H1 (cell line): ENCODE results near the gene ZBTB20.
"Not testable (repeated sequence)": the region's sequence is repeated elsewhere in the genome, so short reads cannot be mapped to it uniquely, and the experiment has no call there.

Experiments
- ATF3 ChIP-seq: IDR thresholded peaks from 2 replicates; pipeline ENCODE4 v1.6.1; 2011; ENCODE audit warnings: low read depth, mild to moderate bottlenecking, low read length; ENCODE audit not compliant: insufficient read depth
- CEBPB ChIP-seq: IDR thresholded peaks from 2 replicates; pipeline ENCODE4 v1.6.1; 2012; ENCODE audit warnings: low read depth, low read length
- CTCF ChIP-seq, 3 experiments: IDR thresholded peaks; 1 replicate in 2 of 3; 2 replicates in 1 of 3; pipeline versions ENCODE4 v1.5.1 to v1.6.1; 2011; ENCODE audit warnings: low read length in 3 of 3, mild to moderate bottlenecking in 3 of 3, inconsistent platforms in 2 of 3, low read depth in 1 of 3, moderate library complexity in 1 of 3; ENCODE audit not compliant: insufficient read depth in 1 of 3; ENCODE audit errors: control extremely low read depth in 1 of 3
- EZH2 ChIP-seq: fragments of 200-600 bp; sonication (generic); IDR thresholded peaks from 2 replicates; pipeline ENCODE4 v1.7.1; 2012; ENCODE audit warnings: low read depth, mild to moderate bottlenecking, moderate library complexity, low read length, inconsistent platforms; ENCODE audit not compliant: severe bottlenecking
- HDAC2 ChIP-seq, 2 experiments: fragments of 300-600 bp in 1 of 2; sonication (generic) in 1 of 2; IDR thresholded peaks; 2 replicates each; pipeline ENCODE4 v1.6.1; 2011 to 2012; ENCODE audit warnings: low read depth in 2 of 2, low read length in 2 of 2, mild to moderate bottlenecking in 2 of 2, moderate library complexity in 2 of 2, borderline replicate concordance in 1 of 2, inconsistent platforms in 1 of 2
- HDAC6 ChIP-seq: IDR thresholded peaks from one replicate; pipeline ENCODE4 v1.7.1; 2012; ENCODE audit warnings: low read depth, mild to moderate bottlenecking, inconsistent platforms, low read length, moderate library complexity
- POLR2A ChIP-seq, 2 experiments: IDR thresholded peaks; 1 replicate in 1 of 2; 2 replicates in 1 of 2; pipeline ENCODE4 v1.6.1; 2011; ENCODE audit warnings: low read depth in 2 of 2, low read length in 2 of 2, mild to moderate bottlenecking in 2 of 2; ENCODE audit errors: control extremely low read depth in 1 of 2
- POLR2AphosphoS5 ChIP-seq: IDR thresholded peaks from 2 replicates; pipeline ENCODE4 v1.6.1; 2011; ENCODE audit warnings: low read depth, low read length
- RNF2 ChIP-seq: fragments of 200-900, 300-1000 bp; sonication (generic); IDR thresholded peaks from 2 replicates; pipeline ENCODE4 v1.7.1; 2016; ENCODE audit warnings: borderline replicate concordance, low read depth, mild to moderate bottlenecking, antibody characterized with exemption, low read length; ENCODE audit not compliant: poor library complexity, severe bottlenecking; ENCODE audit errors: missing control alignments
- RXRA ChIP-seq: IDR thresholded peaks from 2 replicates; pipeline ENCODE4 v1.6.1; 2011; ENCODE audit warnings: low read depth, mild to moderate bottlenecking, low read length, moderate library complexity; ENCODE audit not compliant: insufficient read depth

- TF ChIP-seq POLR2A (IDR thresholded peaks at IDR 0.05; ENCODE audit: control extremely low read depth in 1 of 2, low read depth in 2 of 2, low read length in 2 of 2); CTCF (IDR thresholded peaks at IDR 0.05; ENCODE audit: control extremely low read depth in 1 of 3, insufficient read depth in 1 of 3, low read depth in 1 of 3, low read length in 3 of 3); EZH2; HDAC2 (IDR thresholded peaks at IDR 0.05; ENCODE audit: borderline replicate concordance in 1 of 2, low read depth in 2 of 2, low read length in 2 of 2); HDAC6; RXRA; CEBPB; RNF2; ATF3; POLR2AphosphoS5: not testable (repeated sequence)
Observed at GRCh38 chr3:115110066-115110465, 37.0 kb downstream of the ZBTB20 start.
